Fibroblast of lung (primary cell): Measurements from ENCODE around the gene PDIA5. TPM values are rescaled to one million over a fixed set of nuclear protein-coding genes. Genes with fewer than 3 reads are reported as not detected.

Experiments
- DNase-seq, 2 donors: peaks; one replicate each; pipeline versions ENCODE4 v3.0.0 to v3.0.0-alpha.2; 2010; ENCODE audit warnings: low read depth in 2 of 2
- H2AFZ ChIP-seq: 2 replicates; pipeline ENCODE4 v1.5.1; 2012; ENCODE audit warnings: low read length, control low read depth, inconsistent platforms
- H3K27ac ChIP-seq: 2 replicates; pipeline ENCODE4 v1.5.1; 2011; ENCODE audit warnings: low read length, control low read depth; ENCODE audit not compliant: insufficient read depth
- H3K27me3 ChIP-seq: 2 replicates; pipeline ENCODE4 v1.5.1; 2011; ENCODE audit warnings: mild to moderate bottlenecking, low read length; ENCODE audit not compliant: control insufficient read depth, insufficient read depth
- H3K36me3 ChIP-seq: 2 replicates; pipeline ENCODE4 v1.5.1; 2011; ENCODE audit warnings: low read length; ENCODE audit not compliant: control insufficient read depth, insufficient read depth
- H3K4me1 ChIP-seq: 2 replicates; pipeline ENCODE4 v1.5.1; 2011; ENCODE audit warnings: low read length; ENCODE audit not compliant: control insufficient read depth, insufficient read depth; ENCODE audit errors: extremely low read depth
- H3K4me2 ChIP-seq: 2 replicates; pipeline ENCODE4 v1.5.1; 2011; ENCODE audit warnings: low read length, control low read depth; ENCODE audit not compliant: insufficient read depth; ENCODE audit errors: extremely low read depth
- H3K4me3 ChIP-seq, 4 experiments: fragments of 200-600 bp in 1 of 4; sonication (generic) in 1 of 4; replicated peaks in 1 of 4; 2 replicates each; pipeline ENCODE4 v1.5.1; 2011 to 2016; ENCODE audit warnings: low read length in 4 of 4, low read depth in 3 of 4, mild to moderate bottlenecking in 3 of 4, control low read depth in 2 of 4, inconsistent platforms in 1 of 4, mixed read lengths in 1 of 4; ENCODE audit not compliant: insufficient read depth in 1 of 4; ENCODE audit errors: control extremely low read depth in 1 of 4
- H3K79me2 ChIP-seq: 2 replicates; pipeline ENCODE4 v1.5.1; 2012; ENCODE audit warnings: mild to moderate bottlenecking, low read length, inconsistent platforms; ENCODE audit not compliant: control insufficient read depth, insufficient read depth
- H3K9ac ChIP-seq: 2 replicates; pipeline ENCODE4 v1.5.1; 2011; ENCODE audit warnings: mild to moderate bottlenecking, low read length, control low read depth; ENCODE audit not compliant: insufficient read depth
- H3K9me3 ChIP-seq: 2 replicates; pipeline ENCODE4 v1.5.1; 2012; ENCODE audit warnings: low read depth, low read length; ENCODE audit not compliant: control insufficient read depth, insufficient read depth
- H4K20me1 ChIP-seq: 2 replicates; pipeline ENCODE4 v1.5.1; 2011; ENCODE audit warnings: low read length; ENCODE audit not compliant: control insufficient read depth, insufficient read depth; ENCODE audit errors: extremely low read depth
- CTCF ChIP-seq, 2 donors: IDR thresholded peaks in 1 of 2; conservative IDR thresholded peaks in 1 of 2; 1 replicate in 1 of 2; 2 replicates in 1 of 2; pipeline ENCODE4 v1.5.1; 2011 to 2012; ENCODE audit warnings: low read length in 2 of 2, control low read depth in 1 of 2, inconsistent platforms in 1 of 2, low read depth in 1 of 2, mild to moderate bottlenecking in 1 of 2
- EZH2 ChIP-seq: IDR thresholded peaks from 2 replicates; pipeline ENCODE4 v1.5.1; 2012; ENCODE audit warnings: low read length, control low read depth, mild to moderate bottlenecking; ENCODE audit errors: missing control alignments
- polyA plus RNA-seq, 2 donors: library from polyadenylated mRNA; depleted of rRNA in 1 of 2; stranded (reverse) in 1 of 2; unstranded in 1 of 2; fragments of >200 nt; gene quantifications; 2 replicates each; pipeline ENCODE4 v1.2.1, GENCODE V29; 2011 to 2012; ENCODE audit warnings: missing spikeins in 1 of 2
- total RNA-seq: library from RNA; depleted of rRNA; stranded (reverse); fragments of >200 nt; gene quantifications from 2 replicates; pipeline ENCODE4 v1.2.1, GENCODE V29; 2014

The PDIA5 gene
- total and polyA plus RNA-seq, 2 donors (not counting 1 experiment from before 2014, with no cell fraction given) = 27.9 to 51.4 TPM

GRCh38 chr3:123042413-123042812 is 24.4 kb upstream of the PDIA5 start:
- Histone ChIP-seq H3K9ac (no peak overlapping the region), H3K79me2 (no peaks in the 10 kb centered on the region), H2AFZ (no peak overlapping the region), H3K4me2 (no peak overlapping the region), H3K9me3 (no peaks in the 10 kb centered on the region), H3K27ac (no peak overlapping the region), H4K20me1 (no peaks in the 10 kb centered on the region), H3K4me3 (no peak overlapping the region), H3K36me3 (no peaks in the 10 kb centered on the region), H3K27me3 (peaks cover 8% of the 10 kb centered on the region), H3K4me1 (no peaks in the 10 kb centered on the region)
- TF ChIP-seq EZH2 (no peak), CTCF (conservative IDR thresholded peaks at IDR 0.05 in 1 of 2, IDR thresholded peaks at IDR 0.05 in 1 of 2; ENCODE audit: low read depth in 1 of 2, low read length in 2 of 2) (no peak)
- no peak for DNase-seq

DNA sequence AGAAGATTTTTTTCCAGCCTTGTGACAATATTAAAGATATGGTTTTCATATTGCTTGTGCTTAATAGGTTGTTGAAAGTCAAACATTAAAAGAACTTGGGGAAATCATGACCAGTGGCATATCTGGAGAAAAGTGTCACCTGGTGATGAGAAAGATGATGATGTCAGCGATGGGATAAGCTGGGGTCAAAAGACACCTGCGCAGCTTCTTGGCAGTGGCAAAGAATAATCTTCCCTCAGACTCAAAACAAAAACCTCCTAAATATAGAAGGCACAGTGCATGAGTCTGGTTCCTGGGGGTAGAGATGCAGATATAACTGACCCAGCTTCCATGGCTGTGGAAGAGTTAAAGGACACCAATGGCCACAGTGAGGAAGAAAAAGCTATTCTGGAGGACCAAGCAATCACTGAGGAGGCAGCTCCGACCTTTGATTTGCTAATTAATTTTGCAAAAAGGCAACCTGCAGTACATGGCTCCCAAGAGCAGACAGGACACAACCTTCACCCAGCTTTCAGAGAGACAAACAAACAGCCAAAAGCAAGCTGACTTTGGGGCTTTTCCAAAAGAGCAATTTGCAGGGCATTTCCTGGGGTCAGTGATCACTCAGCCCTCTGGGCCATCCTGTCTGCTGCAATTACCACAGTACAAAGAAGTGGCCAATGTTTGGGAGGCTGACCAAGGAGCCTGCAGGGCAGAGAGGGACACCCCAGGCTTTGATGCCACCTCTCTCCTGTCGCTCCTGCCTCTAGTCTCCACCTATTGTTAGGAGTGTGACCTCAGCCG is 21.7 kb upstream of the PDIA5 start:
- TF ChIP-seq CTCF (conservative IDR thresholded peaks at IDR 0.05 in 1 of 2, IDR thresholded peaks at IDR 0.05 in 1 of 2; ENCODE audit: low read depth in 1 of 2, low read length in 2 of 2) (no peak), EZH2 (no peak)
- H3K79me2 ChIP-seq = no peaks in the 10 kb centered on the region
- H3K9ac ChIP-seq = no peak overlapping the region
- no peaks in the 10 kb centered on the region for H3K4me1 ChIP-seq
- DNase-seq = no peak
- H3K9me3 ChIP-seq = no peaks in the 10 kb centered on the region
- no peak overlapping the region for H3K4me3 ChIP-seq
- H4K20me1 ChIP-seq = no peaks in the 10 kb centered on the region
- H3K36me3 ChIP-seq = no peaks in the 10 kb centered on the region
- H3K27ac ChIP-seq = no peak overlapping the region
- H3K4me2 ChIP-seq = no peak overlapping the region
- no peak overlapping the region for H2AFZ ChIP-seq
- H3K27me3 ChIP-seq = peaks cover 3% of the 10 kb centered on the region

- Histone ChIP-seq H3K4me1 (no peaks in the 10 kb centered on the region), H3K27ac (no peak overlapping the region), H3K9ac (no peak overlapping the region), H3K79me2 (no peaks in the 10 kb centered on the region), H3K27me3 (peaks cover 3% of the 10 kb centered on the region), H3K4me2 (no peak overlapping the region), H3K36me3 (no peaks in the 10 kb centered on the region), H3K9me3 (no peaks in the 10 kb centered on the region), H2AFZ (no peak overlapping the region), H4K20me1 (no peaks in the 10 kb centered on the region), H3K4me3 (no peak overlapping the region)
- DNase-seq = no peak
- TF ChIP-seq EZH2 (no peak), CTCF (conservative IDR thresholded peaks at IDR 0.05 in 1 of 2, IDR thresholded peaks at IDR 0.05 in 1 of 2; ENCODE audit: low read depth in 1 of 2, low read length in 2 of 2) (no peak)
These were observed 20.4 kb upstream of the PDIA5 start for GRCh38 chr3:123046262-123047061.
